Cardiac muscle cell (in vitro differentiated cells and primary cell): ENCODE measurements around the gene ENOX1. TPM values are rescaled to one million over a fixed set of nuclear protein-coding genes. Genes with fewer than 3 reads are reported as not detected.
A peak's percentile ranks its signal among the peaks of the same experiment; 100 is the strongest.

Experiments used
- DNase-seq, 2 donors: peaks; one replicate each; pipeline versions ENCODE4 v3.0.0 to v3.0.0-alpha.2; 2010 to 2017; ENCODE audit warnings: low read depth in 1 of 2, low spot score in 1 of 2
- H3K27ac ChIP-seq: fragments of 200-600 bp; sonication (generic); 2 replicates; pipeline ENCODE4 v1.5.1; 2016
- H3K27me3 ChIP-seq: fragments of 200-600 bp; sonication (generic); 2 replicates; pipeline ENCODE4 v1.6.0; 2016; ENCODE audit warnings: control low read depth
- H3K36me3 ChIP-seq: fragments of 200-600 bp; sonication (generic); 2 replicates; pipeline ENCODE4 v1.5.1; 2016; ENCODE audit warnings: control low read depth
- H3K4me1 ChIP-seq: fragments of 200-600 bp; sonication (generic); 2 replicates; pipeline ENCODE4 v1.8.1; 2017; ENCODE audit warnings: low read depth, mild to moderate bottlenecking, mixed run types
- H3K4me3 ChIP-seq: fragments of 200-600 bp; sonication (generic); 2 replicates; pipeline ENCODE4 v1.5.1; 2016; ENCODE audit warnings: mild to moderate bottlenecking
- H3K9me3 ChIP-seq: fragments of 200-600 bp; sonication (generic); 2 replicates; pipeline ENCODE4 v1.5.1; 2017; ENCODE audit warnings: low read depth, mild to moderate bottlenecking, control low read depth
- CTCF ChIP-seq: IDR thresholded peaks from 2 replicates; pipeline ENCODE4 v1.5.1; 2012; ENCODE audit warnings: low read depth, mild to moderate bottlenecking, low read length
- polyA plus RNA-seq: library from polyadenylated mRNA; unstranded; fragments of >200 nt; fragmentation: Nextera tagmentation; extraction: Ambion mirVana; gene quantifications from 2 replicates; pipeline ENCODE4 v1.2.1, GENCODE V29; 2016
- total RNA-seq: library from RNA; depleted of rRNA; stranded (reverse); fragments of >200 nt; gene quantifications from 2 replicates; pipeline ENCODE4 v1.2.3, GENCODE V29; 2016

The ENOX1 gene
- total and polyA plus RNA-seq, 2 experiments from 2014 or later: 2.0 to 5.1 TPM

GRCh38 chr13:43431841-43432240 lies 354.9 kb downstream of the ENOX1 start:
- no peak overlapping the region for H3K4me3 ChIP-seq
- no peak for DNase-seq
- peaks cover 12% of the 10 kb centered on the region for H3K4me1 ChIP-seq
- no peaks in the 10 kb centered on the region for H3K27me3 ChIP-seq
- TF ChIP-seq CTCF: no peak
- H3K9me3 ChIP-seq: no peaks in the 10 kb centered on the region
- H3K36me3 ChIP-seq: no peaks in the 10 kb centered on the region
- no peak overlapping the region for H3K27ac ChIP-seq

DNA sequence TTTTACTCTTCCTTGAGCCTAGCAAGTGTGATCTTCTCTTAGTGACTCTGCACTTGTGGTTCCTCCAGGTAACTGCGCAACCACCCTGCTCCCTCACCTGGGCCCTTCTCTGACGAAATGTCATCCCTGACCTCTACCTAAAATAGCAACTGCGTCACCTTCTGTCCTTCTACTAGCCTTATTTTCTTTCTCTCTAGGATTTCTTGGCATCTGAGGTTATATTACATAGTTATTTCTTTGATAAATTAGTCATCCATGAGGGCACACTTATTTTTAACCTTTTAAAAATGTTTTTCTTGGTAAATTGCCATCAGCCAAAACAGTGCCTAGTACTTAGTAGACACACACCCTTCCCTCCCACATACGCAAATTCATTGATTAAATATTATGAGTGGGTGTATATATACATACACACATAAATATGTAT lies 355.5 kb downstream of the ENOX1 start:
- no peak for DNase-seq

GRCh38 chr13:43428545-43429296 lies 358.1 kb downstream of the ENOX1 start:
- TF ChIP-seq CTCF: no peak
- DNase-seq: peak in 1 of 2 donors; percentile 51
- H3K36me3 ChIP-seq: no peaks in the 10 kb centered on the region
- no peaks in the 10 kb centered on the region for H3K9me3 ChIP-seq
- no peak overlapping the region for H3K27ac ChIP-seq
- peaks cover 12% of the 10 kb centered on the region for H3K4me1 ChIP-seq
- H3K4me3 ChIP-seq: no peak overlapping the region
- no peaks in the 10 kb centered on the region for H3K27me3 ChIP-seq

More for the DNA sequence above, 355.5 kb downstream of the ENOX1 start:
- H3K27ac ChIP-seq: no peak overlapping the region
- no peaks in the 10 kb centered on the region for H3K36me3 ChIP-seq
- TF ChIP-seq CTCF: no peak
- H3K4me1 ChIP-seq: peaks cover 12% of the 10 kb centered on the region
- H3K27me3 ChIP-seq: no peaks in the 10 kb centered on the region
- no peaks in the 10 kb centered on the region for H3K9me3 ChIP-seq
- no peak overlapping the region for H3K4me3 ChIP-seq

GRCh38 chr13:43426355-43426754 lies 360.4 kb downstream of the ENOX1 start:
- Histone ChIP-seq H3K4me3 (no peak overlapping the region), H3K9me3 (no peaks in the 10 kb centered on the region), H3K27ac (no peak overlapping the region), H3K36me3 (no peaks in the 10 kb centered on the region), H3K4me1 (peaks cover 19% of the 10 kb centered on the region), H3K27me3 (no peaks in the 10 kb centered on the region)
- DNase-seq: no peak
- TF ChIP-seq CTCF: no peak

- Histone ChIP-seq H3K27me3 (no peaks in the 10 kb centered on the region), H3K4me3 (no peak overlapping the region), H3K36me3 (no peaks in the 10 kb centered on the region), H3K27ac (no peak overlapping the region), H3K9me3 (no peaks in the 10 kb centered on the region), H3K4me1 (peaks cover 19% of the 10 kb centered on the region)
- TF ChIP-seq CTCF: no peak
- no peak for DNase-seq
Observed at GRCh38 chr13:43425234-43425633, 361.5 kb downstream of the ENOX1 start.
